GM23338 (cell line): ENCODE results near the gene TTLL9. TPM values are rescaled to one million over a fixed set of nuclear protein-coding genes. Genes with fewer than 3 reads are reported as not detected.

Experiments used
- ATAC-seq: fragments of 200-7000 bp; cut with Tn5 transposase; 3 replicates; pipeline ENCODE4 v1.9.1; 2020
- DNase-seq: peaks from one replicate; pipeline ENCODE4 v3.0.0-alpha.2; 2015; ENCODE audit warnings: low spot score
- H2AFZ ChIP-seq: fragments of 200-600 bp; sonication (generic); 2 replicates; pipeline ENCODE4 v1.8.0; 2016; ENCODE audit warnings: antibody characterized with exemption, mild to moderate bottlenecking, moderate library complexity
- H3F3A ChIP-seq: fragments of 200-600 bp; sonication (generic); replicated peaks from 2 replicates; pipeline ENCODE4 v1.8.0; 2017; ENCODE audit warnings: antibody characterized with exemption, mixed run types, low read depth
- H3K27ac ChIP-seq: fragments of 200-600 bp; sonication (generic); 2 replicates; pipeline ENCODE4 v1.6.1; 2016; ENCODE audit warnings: low read depth
- H3K27me3 ChIP-seq: fragments of 200-600 bp; sonication (generic); 2 replicates; pipeline ENCODE4 v1.8.0; 2016; ENCODE audit warnings: mild to moderate bottlenecking, mixed run types, moderate library complexity; ENCODE audit not compliant: insufficient read depth
- H3K36me3 ChIP-seq: fragments of 200-600 bp; sonication (generic); 2 replicates; pipeline ENCODE4 v1.8.0; 2016; ENCODE audit warnings: mild to moderate bottlenecking; ENCODE audit not compliant: insufficient read depth
- H3K4me1 ChIP-seq: fragments of 200-600 bp; sonication (generic); 2 replicates; pipeline ENCODE4 v1.8.0; 2016; ENCODE audit warnings: mild to moderate bottlenecking, moderate library complexity; ENCODE audit not compliant: insufficient read depth
- H3K4me2 ChIP-seq: fragments of 200-600 bp; sonication (generic); 2 replicates; pipeline ENCODE4 v1.7.1; 2017; ENCODE audit warnings: mixed run types
- H3K4me3 ChIP-seq: fragments of 200-600 bp; sonication (generic); 2 replicates; pipeline ENCODE4 v1.6.1; 2016; ENCODE audit warnings: mixed run types
- H3K79me2 ChIP-seq: fragments of 200-600 bp; sonication (generic); replicated peaks from 2 replicates; pipeline ENCODE4 v1.8.0; 2017; ENCODE audit warnings: mild to moderate bottlenecking; ENCODE audit not compliant: insufficient read depth
- H3K9me2 ChIP-seq: fragments of 200-600 bp; sonication (generic); 2 replicates; pipeline ENCODE4 v1.8.0; 2017; ENCODE audit not compliant: insufficient read depth
- H4K20me1 ChIP-seq: fragments of 200-600 bp; sonication (generic); replicated peaks from 2 replicates; pipeline ENCODE4 v1.8.0; 2017; ENCODE audit warnings: mild to moderate bottlenecking; ENCODE audit not compliant: insufficient read depth
- H3K27ac Mint-ChIP-seq: 2 replicates; pipeline ENCODE4 v1.8.0; 2020; ENCODE audit warnings: inconsistent platforms, mild to moderate bottlenecking, moderate library complexity, mixed read lengths
- H3K27me3 Mint-ChIP-seq: 3 replicates; pipeline ENCODE4 v1.8.0; 2022; ENCODE audit warnings: low read depth, mild to moderate bottlenecking, moderate library complexity, mixed read lengths, inconsistent platforms; ENCODE audit not compliant: insufficient read depth, poor library complexity
- H3K36me3 Mint-ChIP-seq: 3 replicates; pipeline ENCODE4 v1.8.0; 2021; ENCODE audit warnings: low read depth, mild to moderate bottlenecking, inconsistent platforms, moderate library complexity, mixed read lengths
- H3K4me1 Mint-ChIP-seq: 3 replicates; pipeline ENCODE4 v1.8.0; 2020; ENCODE audit warnings: mild to moderate bottlenecking, inconsistent platforms, mixed read lengths
- H3K4me3 Mint-ChIP-seq: 3 replicates; pipeline ENCODE4 v1.8.0; 2021; ENCODE audit warnings: moderate library complexity, mild to moderate bottlenecking, inconsistent platforms, mixed read lengths
- H3K9me3 Mint-ChIP-seq: 3 replicates; pipeline ENCODE4 v1.8.0; 2020; ENCODE audit warnings: moderate library complexity, mild to moderate bottlenecking, inconsistent platforms, mixed read lengths
- CREB1 ChIP-seq: fragments of 250-450 bp; sonication (Bioruptor Pico); IDR thresholded peaks from 2 replicates; pipeline ENCODE4 v1.5.0; 2020; ENCODE audit warnings: low read depth, mild to moderate bottlenecking, moderate library complexity
- CTCF ChIP-seq, 2 experiments: fragments of 200-600 bp in 1 of 2; sonication (generic) in 1 of 2; conservative IDR thresholded peaks; 2 replicates each; pipeline versions ENCODE4 v1.5.1 to v1.6.1; 2016 to 2017; ENCODE audit warnings: antibody characterized with exemption in 2 of 2, low read depth in 2 of 2, mild to moderate bottlenecking in 2 of 2, moderate library complexity in 1 of 2
- EZH2 ChIP-seq: fragments of 200-600 bp; sonication (generic); IDR thresholded peaks from one replicate; pipeline ENCODE4 v1.8.0; 2017; ENCODE audit warnings: antibody characterized with exemption, mild to moderate bottlenecking, low read depth; ENCODE audit not compliant: unreplicated experiment
- EZH2phosphoT487 ChIP-seq: fragments of 200-600 bp; sonication (generic); IDR thresholded peaks from one replicate; pipeline ENCODE4 v1.8.1; 2018; ENCODE audit warnings: antibody characterized with exemption; ENCODE audit not compliant: unreplicated experiment
- JUNB ChIP-seq: IDR thresholded peaks from one replicate; pipeline ENCODE4 v1.6.1; 2016; ENCODE audit warnings: antibody characterized with exemption; ENCODE audit not compliant: unreplicated experiment
- NANOG ChIP-seq: IDR thresholded peaks from 2 replicates; pipeline ENCODE4 v1.6.1; 2016; ENCODE audit warnings: antibody characterized with exemption, borderline replicate concordance
- POLR2AphosphoS5 ChIP-seq: IDR thresholded peaks from 2 replicates; pipeline ENCODE4 v1.6.1; 2016; ENCODE audit warnings: antibody characterized with exemption, low read depth
- STAT1 ChIP-seq: IDR thresholded peaks from one replicate; pipeline ENCODE4 v1.6.1; 2016; ENCODE audit warnings: antibody characterized with exemption; ENCODE audit not compliant: unreplicated experiment
- ZNF114 ChIP-seq: fragments of 250-450 bp; sonication (Bioruptor Pico); IDR thresholded peaks from 2 replicates; pipeline ENCODE4 v1.5.0; 2020; ENCODE audit warnings: mild to moderate bottlenecking, moderate library complexity
- ZNF331 ChIP-seq: fragments of 250-450 bp; sonication (Bioruptor Pico); IDR thresholded peaks from 2 replicates; pipeline ENCODE4 v1.5.0; 2020; ENCODE audit warnings: low read depth, mild to moderate bottlenecking, moderate library complexity
- polyA plus RNA-seq: library from polyadenylated mRNA; unstranded; fragments of >200 nt; fragmentation: Nextera tagmentation; extraction: Ambion mirVana; gene quantifications from 2 replicates; pipeline ENCODE4 v1.2.1, GENCODE V29; 2016
- total RNA-seq: library from RNA; depleted of rRNA; stranded (reverse); fragments of >200 nt; shearing (Covaris generic); gene quantifications from 2 replicates; pipeline ENCODE4 v1.2.3, GENCODE V29; 2014
- TF ChIP-seq, protein P1 (sequence below): IDR thresholded peaks from 2 replicates; pipeline ENCODE4 v1.6.1; 2016; ENCODE audit warnings: antibody characterized with exemption
- TF ChIP-seq, protein P2 (sequence below): fragments of 250-450 bp; sonication (Bioruptor Pico); IDR thresholded peaks from 2 replicates; pipeline ENCODE4 v1.5.0; 2020; ENCODE audit warnings: mild to moderate bottlenecking, moderate library complexity
- TF ChIP-seq, protein P3 (sequence below): IDR thresholded peaks from one replicate; pipeline ENCODE4 v1.6.1; 2018; ENCODE audit warnings: antibody characterized with exemption; ENCODE audit not compliant: unreplicated experiment

TTLL9 gene
- total and polyA plus RNA-seq, 2 experiments from 2014 or later, result not detected

DNA sequence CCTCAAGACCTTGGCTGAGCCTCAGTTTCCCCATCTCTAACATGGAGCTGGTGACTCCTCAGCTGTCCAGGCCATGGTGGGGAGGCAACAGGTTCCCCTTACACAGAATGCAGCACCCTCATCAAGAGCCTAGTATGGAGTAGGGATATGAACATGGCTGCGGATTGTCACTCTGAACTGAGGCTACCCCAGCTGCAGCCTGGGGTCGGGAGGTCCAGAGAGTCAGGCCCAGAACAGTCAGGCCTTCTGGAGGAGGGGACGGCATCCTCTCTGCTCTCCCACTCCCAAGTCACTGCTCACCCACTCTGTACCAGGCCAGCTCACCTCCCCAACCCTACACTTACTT lies 23.7 kb upstream of the TTLL9 start:
- Histone ChIP-seq H4K20me1 (no peaks in the 10 kb centered on the region), H3K27me3 (peaks cover 48% of the 10 kb centered on the region), H2AFZ (no peak overlapping the region), H3K4me2 (no peak overlapping the region), H3K36me3 (no peaks in the 10 kb centered on the region), H3K4me1 (peaks cover 20% of the 10 kb centered on the region), H3F3A (peaks cover 2% of the 10 kb centered on the region; the same call in 1 of the 2 replicates), H3K79me2 (no peaks in the 10 kb centered on the region), H3K9me2 (0 out of 2 replicates have a peak, but pooled peaks cover under 1% of the 10 kb centered on the region), H3K27ac (no peak overlapping the region), H3K4me3 (no peak overlapping the region)
- no peak overlapping the region for H3K27ac Mint-ChIP-seq
- no peaks in the 10 kb centered on the region for H3K36me3 Mint-ChIP-seq
- H3K4me3 Mint-ChIP-seq, result no peak overlapping the region
- H3K9me3 Mint-ChIP-seq, result peaks cover 35% of the 10 kb centered on the region
- TF ChIP-seq ZNF114 (CRISPR knock-in tag) (no peak), JUNB (no peak), STAT1 (no peak), CREB1 (CRISPR knock-in tag) (no peak), EZH2 (no peak), POLR2AphosphoS5 (no peak), ZNF331 (no peak), CTCF (conservative IDR thresholded peaks at IDR 0.05; ENCODE audit: low read depth in 2 of 2) (no peak; a peak in 1 of 4 replicates), EZH2phosphoT487 (no peak), NANOG (no peak)
- TF ChIP-seq, protein P1, sequence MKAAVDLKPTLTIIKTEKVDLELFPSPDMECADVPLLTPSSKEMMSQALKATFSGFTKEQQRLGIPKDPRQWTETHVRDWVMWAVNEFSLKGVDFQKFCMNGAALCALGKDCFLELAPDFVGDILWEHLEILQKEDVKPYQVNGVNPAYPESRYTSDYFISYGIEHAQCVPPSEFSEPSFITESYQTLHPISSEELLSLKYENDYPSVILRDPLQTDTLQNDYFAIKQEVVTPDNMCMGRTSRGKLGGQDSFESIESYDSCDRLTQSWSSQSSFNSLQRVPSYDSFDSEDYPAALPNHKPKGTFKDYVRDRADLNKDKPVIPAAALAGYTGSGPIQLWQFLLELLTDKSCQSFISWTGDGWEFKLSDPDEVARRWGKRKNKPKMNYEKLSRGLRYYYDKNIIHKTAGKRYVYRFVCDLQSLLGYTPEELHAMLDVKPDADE, result no peak
- TF ChIP-seq, protein P2, sequence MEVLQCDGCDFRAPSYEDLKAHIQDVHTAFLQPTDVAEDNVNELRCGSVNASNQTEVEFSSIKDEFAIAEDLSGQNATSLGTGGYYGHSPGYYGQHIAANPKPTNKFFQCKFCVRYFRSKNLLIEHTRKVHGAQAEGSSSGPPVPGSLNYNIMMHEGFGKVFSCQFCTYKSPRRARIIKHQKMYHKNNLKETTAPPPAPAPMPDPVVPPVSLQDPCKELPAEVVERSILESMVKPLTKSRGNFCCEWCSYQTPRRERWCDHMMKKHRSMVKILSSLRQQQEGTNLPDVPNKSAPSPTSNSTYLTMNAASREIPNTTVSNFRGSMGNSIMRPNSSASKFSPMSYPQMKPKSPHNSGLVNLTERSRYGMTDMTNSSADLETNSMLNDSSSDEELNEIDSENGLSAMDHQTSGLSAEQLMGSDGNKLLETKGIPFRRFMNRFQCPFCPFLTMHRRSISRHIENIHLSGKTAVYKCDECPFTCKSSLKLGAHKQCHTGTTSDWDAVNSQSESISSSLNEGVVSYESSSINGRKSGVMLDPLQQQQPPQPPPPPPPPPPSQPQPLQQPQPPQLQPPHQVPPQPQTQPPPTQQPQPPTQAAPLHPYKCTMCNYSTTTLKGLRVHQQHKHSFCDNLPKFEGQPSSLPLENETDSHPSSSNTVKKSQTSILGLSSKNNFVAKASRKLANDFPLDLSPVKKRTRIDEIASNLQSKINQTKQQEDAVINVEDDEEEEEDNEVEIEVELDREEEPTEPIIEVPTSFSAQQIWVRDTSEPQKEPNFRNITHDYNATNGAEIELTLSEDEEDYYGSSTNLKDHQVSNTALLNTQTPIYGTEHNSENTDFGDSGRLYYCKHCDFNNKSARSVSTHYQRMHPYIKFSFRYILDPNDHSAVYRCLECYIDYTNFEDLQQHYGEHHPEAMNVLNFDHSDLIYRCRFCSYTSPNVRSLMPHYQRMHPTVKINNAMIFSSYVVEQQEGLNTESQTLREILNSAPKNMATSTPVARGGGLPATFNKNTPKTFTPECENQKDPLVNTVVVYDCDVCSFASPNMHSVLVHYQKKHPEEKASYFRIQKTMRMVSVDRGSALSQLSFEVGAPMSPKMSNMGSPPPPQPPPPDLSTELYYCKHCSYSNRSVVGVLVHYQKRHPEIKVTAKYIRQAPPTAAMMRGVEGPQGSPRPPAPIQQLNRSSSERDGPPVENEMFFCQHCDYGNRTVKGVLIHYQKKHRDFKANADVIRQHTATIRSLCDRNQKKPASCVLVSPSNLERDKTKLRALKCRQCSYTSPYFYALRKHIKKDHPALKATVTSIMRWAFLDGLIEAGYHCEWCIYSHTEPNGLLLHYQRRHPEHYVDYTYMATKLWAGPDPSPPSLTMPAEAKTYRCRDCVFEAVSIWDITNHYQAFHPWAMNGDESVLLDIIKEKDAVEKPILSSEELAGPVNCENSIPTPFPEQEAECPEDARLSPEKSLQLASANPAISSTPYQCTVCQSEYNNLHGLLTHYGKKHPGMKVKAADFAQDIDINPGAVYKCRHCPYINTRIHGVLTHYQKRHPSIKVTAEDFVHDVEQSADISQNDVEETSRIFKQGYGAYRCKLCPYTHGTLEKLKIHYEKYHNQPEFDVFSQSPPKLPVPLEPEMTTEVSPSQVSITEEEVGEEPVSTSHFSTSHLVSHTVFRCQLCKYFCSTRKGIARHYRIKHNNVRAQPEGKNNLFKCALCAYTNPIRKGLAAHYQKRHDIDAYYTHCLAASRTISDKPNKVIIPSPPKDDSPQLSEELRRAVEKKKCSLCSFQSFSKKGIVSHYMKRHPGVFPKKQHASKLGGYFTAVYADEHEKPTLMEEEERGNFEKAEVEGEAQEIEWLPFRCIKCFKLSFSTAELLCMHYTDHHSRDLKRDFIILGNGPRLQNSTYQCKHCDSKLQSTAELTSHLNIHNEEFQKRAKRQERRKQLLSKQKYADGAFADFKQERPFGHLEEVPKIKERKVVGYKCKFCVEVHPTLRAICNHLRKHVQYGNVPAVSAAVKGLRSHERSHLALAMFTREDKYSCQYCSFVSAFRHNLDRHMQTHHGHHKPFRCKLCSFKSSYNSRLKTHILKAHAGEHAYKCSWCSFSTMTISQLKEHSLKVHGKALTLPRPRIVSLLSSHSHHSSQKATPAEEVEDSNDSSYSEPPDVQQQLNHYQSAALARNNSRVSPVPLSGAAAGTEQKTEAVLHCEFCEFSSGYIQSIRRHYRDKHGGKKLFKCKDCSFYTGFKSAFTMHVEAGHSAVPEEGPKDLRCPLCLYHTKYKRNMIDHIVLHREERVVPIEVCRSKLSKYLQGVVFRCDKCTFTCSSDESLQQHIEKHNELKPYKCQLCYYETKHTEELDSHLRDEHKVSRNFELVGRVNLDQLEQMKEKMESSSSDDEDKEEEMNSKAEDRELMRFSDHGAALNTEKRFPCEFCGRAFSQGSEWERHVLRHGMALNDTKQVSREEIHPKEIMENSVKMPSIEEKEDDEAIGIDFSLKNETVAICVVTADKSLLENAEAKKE (CRISPR knock-in tag), result no peak
- TF ChIP-seq, protein P3, sequence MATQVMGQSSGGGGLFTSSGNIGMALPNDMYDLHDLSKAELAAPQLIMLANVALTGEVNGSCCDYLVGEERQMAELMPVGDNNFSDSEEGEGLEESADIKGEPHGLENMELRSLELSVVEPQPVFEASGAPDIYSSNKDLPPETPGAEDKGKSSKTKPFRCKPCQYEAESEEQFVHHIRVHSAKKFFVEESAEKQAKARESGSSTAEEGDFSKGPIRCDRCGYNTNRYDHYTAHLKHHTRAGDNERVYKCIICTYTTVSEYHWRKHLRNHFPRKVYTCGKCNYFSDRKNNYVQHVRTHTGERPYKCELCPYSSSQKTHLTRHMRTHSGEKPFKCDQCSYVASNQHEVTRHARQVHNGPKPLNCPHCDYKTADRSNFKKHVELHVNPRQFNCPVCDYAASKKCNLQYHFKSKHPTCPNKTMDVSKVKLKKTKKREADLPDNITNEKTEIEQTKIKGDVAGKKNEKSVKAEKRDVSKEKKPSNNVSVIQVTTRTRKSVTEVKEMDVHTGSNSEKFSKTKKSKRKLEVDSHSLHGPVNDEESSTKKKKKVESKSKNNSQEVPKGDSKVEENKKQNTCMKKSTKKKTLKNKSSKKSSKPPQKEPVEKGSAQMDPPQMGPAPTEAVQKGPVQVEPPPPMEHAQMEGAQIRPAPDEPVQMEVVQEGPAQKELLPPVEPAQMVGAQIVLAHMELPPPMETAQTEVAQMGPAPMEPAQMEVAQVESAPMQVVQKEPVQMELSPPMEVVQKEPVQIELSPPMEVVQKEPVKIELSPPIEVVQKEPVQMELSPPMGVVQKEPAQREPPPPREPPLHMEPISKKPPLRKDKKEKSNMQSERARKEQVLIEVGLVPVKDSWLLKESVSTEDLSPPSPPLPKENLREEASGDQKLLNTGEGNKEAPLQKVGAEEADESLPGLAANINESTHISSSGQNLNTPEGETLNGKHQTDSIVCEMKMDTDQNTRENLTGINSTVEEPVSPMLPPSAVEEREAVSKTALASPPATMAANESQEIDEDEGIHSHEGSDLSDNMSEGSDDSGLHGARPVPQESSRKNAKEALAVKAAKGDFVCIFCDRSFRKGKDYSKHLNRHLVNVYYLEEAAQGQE, result no peak
- no peak for DNase-seq
- peaks cover 24% of the 10 kb centered on the region for H3K4me1 Mint-ChIP-seq
- H3K27me3 Mint-ChIP-seq, result peaks cover 26% of the 10 kb centered on the region
- ATAC-seq, result no peak
